Natural killer cell (primary cell): Measurements from ENCODE around the gene PAGR1. TPM values are rescaled to one million over a fixed set of nuclear protein-coding genes. Genes with fewer than 3 reads are reported as not detected.
"Not testable (repeated sequence)": the region's sequence is repeated elsewhere in the genome, so short reads cannot be mapped to it uniquely, and the experiment has no call there.

Experiments
- ATAC-seq, 3 donors: fragments of 150-1000 bp in 2 of 3; fragments of 200-7000 bp in 1 of 3; cut with Tn5 transposase; 1 replicate in 1 of 3; 2 replicates in 2 of 3; pipeline ENCODE4 v1.10.0; 2021; ENCODE audit warnings: mild to moderate bottlenecking in 2 of 3, moderate library complexity in 2 of 3
- DNase-seq, 2 donors: peaks; one replicate each; pipeline versions ENCODE4 v3.0.0 to v3.0.0-alpha.2; 2013 to 2021; ENCODE audit warnings: mixed read lengths in 1 of 2
- H3K27ac ChIP-seq: one replicate; pipeline ENCODE4 v1.5.1; 2013; ENCODE audit warnings: mild to moderate bottlenecking, low read length
- H3K27me3 ChIP-seq: one replicate; pipeline ENCODE4 v1.6.1; 2013; ENCODE audit warnings: low read length; ENCODE audit not compliant: control insufficient read depth, insufficient read depth
- H3K36me3 ChIP-seq: one replicate; pipeline ENCODE4 v1.6.1; 2013; ENCODE audit warnings: low read length; ENCODE audit not compliant: control insufficient read depth, insufficient read depth
- H3K4me1 ChIP-seq: one replicate; pipeline ENCODE4 v1.6.1; 2013; ENCODE audit warnings: low read length; ENCODE audit not compliant: control insufficient read depth, insufficient read depth
- H3K4me3 ChIP-seq: one replicate; pipeline ENCODE4 v1.5.1; 2013; ENCODE audit warnings: low read length
- H3K9me3 ChIP-seq: one replicate; pipeline ENCODE4 v1.6.1; 2013; ENCODE audit warnings: low read length; ENCODE audit not compliant: control insufficient read depth, insufficient read depth
- H3K27ac Mint-ChIP-seq, 2 donors: one replicate each; pipeline ENCODE4 v1.8.0; 2022; ENCODE audit warnings: mild to moderate bottlenecking in 2 of 2, mixed read lengths in 2 of 2, moderate library complexity in 1 of 2
- H3K27me3 Mint-ChIP-seq, 2 donors: one replicate each; pipeline ENCODE4 v1.8.0; 2022; ENCODE audit warnings: low read depth in 2 of 2, mixed read lengths in 2 of 2
- H3K36me3 Mint-ChIP-seq: one replicate; pipeline ENCODE4 v1.8.0; 2022; ENCODE audit warnings: mixed read lengths
- H3K4me1 Mint-ChIP-seq, 2 donors: one replicate each; pipeline ENCODE4 v1.8.0; 2022; ENCODE audit warnings: mixed read lengths in 2 of 2
- H3K4me3 Mint-ChIP-seq: one replicate; pipeline ENCODE4 v1.8.0; 2022; ENCODE audit warnings: mild to moderate bottlenecking, moderate library complexity, mixed read lengths
- H3K9me3 Mint-ChIP-seq, 2 donors: one replicate each; pipeline ENCODE4 v1.8.0; 2022; ENCODE audit warnings: mixed read lengths in 2 of 2
- WGBS: methylation state at CpG from one replicate; pipeline ENCODE4 v1.1.7; 2013; ENCODE audit warnings: missing lambda C conversion rate; ENCODE audit not compliant: insufficient coverage; 5-methylcytosine and 5-hydroxymethylcytosine counted together
- intact Hi-C: fragments of 100-400 bp; cut with micrococcal nuclease; formaldehyde crosslinking; loops from one replicate; pipeline ENCODE4 v1.14.2; 2022
- total RNA-seq, 4 donors: library from RNA; stranded (reverse); fragments of 120-200 nt in 1 of 4; gene quantifications; one replicate each; pipeline versions ENCODE4 v1.2.3 to v1.2.4, GENCODE V29; 2013 to 2022
- TF ChIP-seq, protein P1 (sequence below): fragments of 200-600 bp; IDR thresholded peaks from one replicate; pipeline ENCODE4 v1.8.0; 2022; ENCODE audit warnings: antibody characterized with exemption

Gene PAGR1
- total RNA-seq, 3 donors from 2014 or later (not counting 1 experiment from before 2014, with no cell fraction given), result 8.9 to 16.2 (median 13.4) TPM

GRCh38 chr16:29784157-29784556, 31.8 kb upstream of the PAGR1 start:
- H3K27ac Mint-ChIP-seq, result no peak overlapping the region
- Histone ChIP-seq H3K27me3 (no peaks in the 10 kb centered on the region), H3K9me3 (no peaks in the 10 kb centered on the region), H3K27ac (no peak overlapping the region), H3K36me3 (no peaks in the 10 kb centered on the region), H3K4me1 (peaks cover 10% of the 10 kb centered on the region), H3K4me3 (no peak overlapping the region)
- ATAC-seq (no peak), DNase-seq (peak in 1 of 2 donors; percentile 45)
- TF ChIP-seq, protein P1, sequence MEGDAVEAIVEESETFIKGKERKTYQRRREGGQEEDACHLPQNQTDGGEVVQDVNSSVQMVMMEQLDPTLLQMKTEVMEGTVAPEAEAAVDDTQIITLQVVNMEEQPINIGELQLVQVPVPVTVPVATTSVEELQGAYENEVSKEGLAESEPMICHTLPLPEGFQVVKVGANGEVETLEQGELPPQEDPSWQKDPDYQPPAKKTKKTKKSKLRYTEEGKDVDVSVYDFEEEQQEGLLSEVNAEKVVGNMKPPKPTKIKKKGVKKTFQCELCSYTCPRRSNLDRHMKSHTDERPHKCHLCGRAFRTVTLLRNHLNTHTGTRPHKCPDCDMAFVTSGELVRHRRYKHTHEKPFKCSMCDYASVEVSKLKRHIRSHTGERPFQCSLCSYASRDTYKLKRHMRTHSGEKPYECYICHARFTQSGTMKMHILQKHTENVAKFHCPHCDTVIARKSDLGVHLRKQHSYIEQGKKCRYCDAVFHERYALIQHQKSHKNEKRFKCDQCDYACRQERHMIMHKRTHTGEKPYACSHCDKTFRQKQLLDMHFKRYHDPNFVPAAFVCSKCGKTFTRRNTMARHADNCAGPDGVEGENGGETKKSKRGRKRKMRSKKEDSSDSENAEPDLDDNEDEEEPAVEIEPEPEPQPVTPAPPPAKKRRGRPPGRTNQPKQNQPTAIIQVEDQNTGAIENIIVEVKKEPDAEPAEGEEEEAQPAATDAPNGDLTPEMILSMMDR, result no peak
- intact Hi-C loops, result no loop called here
- H3K4me1 Mint-ChIP-seq, result peaks cover 7% of the 10 kb centered on the region in 2 donors
- 92% methylated on average over 2 of the region's 2 CpGs for WGBS
- H3K27me3 Mint-ChIP-seq, result no peaks in the 10 kb centered on the region
- H3K36me3 Mint-ChIP-seq, result no peaks in the 10 kb centered on the region
- no peaks in the 10 kb centered on the region for H3K9me3 Mint-ChIP-seq
- no peak overlapping the region for H3K4me3 Mint-ChIP-seq

- Mint-ChIP-seq H3K36me3 (no peaks in the 10 kb centered on the region), H3K4me3 (peak overlapping the region; percentile 79), H3K27ac (peak overlapping the region in 1 of 2 donors; percentile 61), H3K27me3 (no peaks in the 10 kb centered on the region), H3K9me3 (no peaks in the 10 kb centered on the region), H3K4me1 (peaks cover 10 to 11% of the 10 kb centered on the region in 2 donors)
- WGBS, result 23% methylated on average over 36 of the region's 38 CpGs
- ATAC-seq (peak; percentile 93 to 99 (median 99)), DNase-seq (peak; percentile 70 to 87)
- no peaks in the 10 kb centered on the region for H3K27me3 ChIP-seq
- H3K4me3 ChIP-seq, result no peak overlapping the region
- TF ChIP-seq, protein P1, result peak; percentile 79
- H3K27ac ChIP-seq, result no peak overlapping the region
- peaks cover 16% of the 10 kb centered on the region for H3K4me1 ChIP-seq
- intact Hi-C loops, result loop anchor here (1.0 kb wide), 1 partner anchor 40 kb away; the partner anchor contains the start of gene C16orf54
- no peaks in the 10 kb centered on the region for H3K9me3 ChIP-seq
- H3K36me3 ChIP-seq, result no peaks in the 10 kb centered on the region
Observed at GRCh38 chr16:29784901-29785500, 31.0 kb upstream of the PAGR1 start.

- intact Hi-C loops, H3K27ac Mint-ChIP-seq, H3K27ac ChIP-seq, H3K36me3 ChIP-seq, H3K27me3 ChIP-seq, H3K4me3 Mint-ChIP-seq, H3K9me3 Mint-ChIP-seq, H3K9me3 ChIP-seq, DNase-seq, H3K27me3 Mint-ChIP-seq, H3K36me3 Mint-ChIP-seq, H3K4me3 ChIP-seq, ATAC-seq: not testable (repeated sequence)
- peaks cover 30% of the 10 kb centered on the region for H3K4me1 ChIP-seq
- 89% methylated on average over 4 of the region's 4 CpGs for WGBS
- peaks cover 32% of the 10 kb centered on the region in 2 donors for H3K4me1 Mint-ChIP-seq
Observed at GRCh38 chr16:29787155-29787554, 28.8 kb upstream of the PAGR1 start.

GRCh38 chr16:29789775-29790182, 26.2 kb upstream of the PAGR1 start:
- no peak for DNase-seq
- Mint-ChIP-seq H3K4me3 (peak overlapping the region; percentile 96), H3K4me1 (peaks cover 48% of the 10 kb centered on the region in 2 donors)

More at GRCh38 chr16:29789775-29790182, 26.2 kb upstream of the PAGR1 start:
- ATAC-seq, result no peak
- H3K36me3 Mint-ChIP-seq, result no peaks in the 10 kb centered on the region
- Histone ChIP-seq H3K36me3 (no peaks in the 10 kb centered on the region), H3K27ac (peak overlapping the region; percentile 66), H3K27me3 (no peaks in the 10 kb centered on the region), H3K9me3 (no peaks in the 10 kb centered on the region), H3K4me1 (peaks cover 40% of the 10 kb centered on the region), H3K4me3 (peak overlapping the region; percentile 48)
- peak overlapping the region; percentile 92 for H3K27ac Mint-ChIP-seq
- H3K27me3 Mint-ChIP-seq, result no peaks in the 10 kb centered on the region
- TF ChIP-seq, protein P1, result no peak
- no peaks in the 10 kb centered on the region for H3K9me3 Mint-ChIP-seq
- WGBS, result 76% methylated on average over 20 of the region's 20 CpGs
- intact Hi-C loops, result loop anchor here (1.0 to 2.0 kb wide), 4 partner anchors 16 to 88 kb away; partner anchors contain the start of gene PAGR1
